BE2C (cell line): Measurements from ENCODE around the gene TRMU.

Source experiments
- DNase-seq: peaks from one replicate; pipeline ENCODE4 v3.0.0-alpha.2; 2020
- H3K27me3 ChIP-seq: fragments of 250-450 bp; sonication (Bioruptor Pico); 2 replicates; pipeline ENCODE4 v1.5.1; 2020; ENCODE audit warnings: mild to moderate bottlenecking
- H3K36me3 ChIP-seq: fragments of 250-450 bp; sonication (Bioruptor Pico); 2 replicates; pipeline ENCODE4 v1.5.1; 2020; ENCODE audit warnings: mild to moderate bottlenecking
- H3K4me1 ChIP-seq: fragments of 250-450 bp; sonication (Bioruptor Pico); 2 replicates; pipeline ENCODE4 v1.5.1; 2020
- H3K4me3 ChIP-seq: 2 replicates; pipeline ENCODE4 v1.5.1; 2011; ENCODE audit warnings: low read depth, low read length
- H3K9me3 ChIP-seq: fragments of 250-450 bp; sonication (Bioruptor Pico); 2 replicates; pipeline ENCODE4 v1.5.1; 2020
- CTCF ChIP-seq: IDR thresholded peaks from 2 replicates; pipeline ENCODE4 v1.5.1; 2012; ENCODE audit warnings: mild to moderate bottlenecking, low read depth, low read length

TRMU gene

GRCh38 chr22:46380069-46380468 lies 44.6 kb downstream of the TRMU start:
- Histone ChIP-seq H3K4me1 (no peaks in the 10 kb centered on the region), H3K4me3 (no peak overlapping the region), H3K9me3 (no peaks in the 10 kb centered on the region), H3K27me3 (no peaks in the 10 kb centered on the region), H3K36me3 (no peaks in the 10 kb centered on the region)
- no peak for TF ChIP-seq CTCF
- no peak for DNase-seq

- Histone ChIP-seq H3K9me3 (no peaks in the 10 kb centered on the region), H3K36me3 (no peaks in the 10 kb centered on the region), H3K4me3 (no peak overlapping the region), H3K4me1 (no peaks in the 10 kb centered on the region), H3K27me3 (no peaks in the 10 kb centered on the region)
- no peak for TF ChIP-seq CTCF
- no peak for DNase-seq
Measured at GRCh38 chr22:46380581-46380980, 45.1 kb downstream of the TRMU start.

GRCh38 chr22:46381142-46381541 lies 45.6 kb downstream of the TRMU start:
- peak; percentile 51 for DNase-seq
- no peak overlapping the region for H3K4me3 ChIP-seq
- H3K36me3 ChIP-seq, result no peaks in the 10 kb centered on the region
- no peaks in the 10 kb centered on the region for H3K4me1 ChIP-seq
- H3K9me3 ChIP-seq, result no peaks in the 10 kb centered on the region
- TF ChIP-seq CTCF, result no peak
- no peaks in the 10 kb centered on the region for H3K27me3 ChIP-seq

GRCh38 chr22:46381731-46382130 lies 46.2 kb downstream of the TRMU start:
- Histone ChIP-seq H3K9me3 (no peaks in the 10 kb centered on the region), H3K36me3 (no peaks in the 10 kb centered on the region), H3K4me3 (no peak overlapping the region), H3K27me3 (no peaks in the 10 kb centered on the region), H3K4me1 (no peaks in the 10 kb centered on the region)
- TF ChIP-seq CTCF, result no peak
- no peak for DNase-seq

- TF ChIP-seq CTCF, result no peak
- H3K27me3 ChIP-seq, result no peaks in the 10 kb centered on the region
Measured at GRCh38 chr22:46382524-46382923, 47.0 kb downstream of the TRMU start.

GRCh38 chr22:46386312-46386711 lies 50.8 kb downstream of the TRMU start:
- no peaks in the 10 kb centered on the region for H3K36me3 ChIP-seq
- H3K9me3 ChIP-seq, result no peaks in the 10 kb centered on the region
- no peaks in the 10 kb centered on the region for H3K4me1 ChIP-seq
- no peak overlapping the region for H3K4me3 ChIP-seq
- no peaks in the 10 kb centered on the region for H3K27me3 ChIP-seq
- TF ChIP-seq CTCF, result peak; percentile 21; the same call in 1 of the 2 replicates
- no peak for DNase-seq

More at GRCh38 chr22:46382524-46382923, 47.0 kb downstream of the TRMU start:
- DNase-seq, result no peak
- Histone ChIP-seq H3K9me3 (no peaks in the 10 kb centered on the region), H3K4me3 (no peak overlapping the region), H3K4me1 (no peaks in the 10 kb centered on the region), H3K36me3 (no peaks in the 10 kb centered on the region)
